ENCODE data around the gene TMEM214.

The TMEM214 gene

DNA sequence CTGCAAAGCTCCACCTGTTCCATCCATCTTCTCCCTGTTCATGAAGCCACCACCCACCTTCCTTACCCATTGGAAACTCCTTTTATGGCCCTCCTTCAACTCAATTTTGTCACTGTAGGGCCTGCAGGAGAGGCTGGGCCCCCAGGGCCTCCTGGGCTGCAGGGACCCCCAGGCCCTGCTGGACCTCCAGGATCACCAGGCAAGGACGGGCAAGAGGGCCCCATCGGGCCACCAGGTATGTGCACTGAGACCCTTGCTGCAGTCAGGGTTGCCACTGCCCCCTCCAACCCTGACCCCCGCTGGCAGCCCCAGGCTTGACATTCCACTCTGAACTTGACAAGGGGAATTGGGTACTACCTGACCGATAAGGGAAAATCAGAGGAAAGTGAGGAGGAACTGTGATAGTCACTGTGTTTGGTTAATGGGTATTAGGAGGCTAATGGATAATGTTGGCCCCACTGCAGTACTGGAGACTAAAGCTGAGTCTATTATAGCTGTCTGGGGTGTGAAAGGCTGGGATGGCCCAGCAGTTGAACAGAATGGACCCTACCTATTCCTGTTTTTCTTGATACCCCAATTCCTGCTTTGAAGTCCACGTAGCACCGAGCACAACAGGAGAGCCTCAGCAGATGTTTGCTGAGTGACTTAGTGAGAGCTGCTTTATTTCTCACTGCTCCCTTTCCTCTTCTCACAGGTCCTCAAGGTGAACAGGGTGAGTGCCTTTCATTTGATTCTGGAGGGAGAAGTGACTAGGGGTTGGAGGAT lies 51.7 kb downstream of the TMEM214 start:
- no peak for DNase-seq (ENCODE audit: low read depth, low spot score)

DNA sequence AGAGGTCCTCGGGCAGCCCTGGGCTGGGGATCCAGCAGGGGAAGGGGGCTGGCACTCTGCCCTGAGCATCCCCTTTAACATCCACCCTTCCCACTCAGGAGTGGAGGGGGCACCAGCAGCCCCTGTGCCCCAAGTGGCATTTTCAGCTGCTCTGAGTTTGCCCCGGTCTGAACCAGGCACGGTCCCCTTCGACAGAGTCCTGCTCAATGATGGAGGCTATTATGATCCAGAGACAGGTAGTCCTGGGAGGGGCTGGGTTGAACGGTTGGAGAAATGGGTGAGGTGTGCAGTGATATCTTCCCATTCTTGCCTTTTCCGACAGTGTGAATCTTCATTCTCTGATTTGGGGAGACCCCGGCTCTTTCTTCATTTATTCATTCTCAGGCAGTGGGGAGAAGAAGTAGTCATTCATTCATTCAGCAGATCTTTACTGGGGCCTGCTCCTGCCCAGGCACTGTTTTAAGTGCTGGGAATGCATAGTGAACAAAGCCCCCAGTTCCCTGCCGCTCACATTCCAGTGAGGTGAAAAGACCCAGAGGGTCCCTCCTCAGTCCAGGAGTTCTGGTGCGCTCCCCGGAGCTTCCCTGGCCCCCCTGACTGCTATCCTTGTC lies 52.4 kb downstream of the TMEM214 start:
- no peak for DNase-seq (ENCODE audit: low read depth, low spot score)

DNA sequence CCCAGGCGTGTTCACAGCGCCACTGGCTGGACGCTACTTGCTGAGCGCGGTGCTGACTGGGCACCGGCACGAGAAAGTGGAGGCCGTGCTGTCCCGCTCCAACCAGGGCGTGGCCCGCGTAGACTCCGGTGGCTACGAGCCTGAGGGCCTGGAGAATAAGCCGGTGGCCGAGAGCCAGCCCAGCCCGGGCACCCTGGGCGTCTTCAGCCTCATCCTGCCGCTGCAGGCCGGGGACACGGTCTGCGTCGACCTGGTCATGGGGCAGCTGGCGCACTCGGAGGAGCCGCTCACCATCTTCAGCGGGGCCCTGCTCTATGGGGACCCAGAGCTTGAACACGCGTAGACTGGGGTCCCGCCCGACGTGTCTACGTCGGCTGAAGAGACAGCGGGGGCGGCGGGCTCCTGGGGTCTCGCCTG lies 52.9 kb downstream of the TMEM214 start:
- DNase-seq (ENCODE audit: low read depth, low spot score) = peak; percentile 78

DNA sequence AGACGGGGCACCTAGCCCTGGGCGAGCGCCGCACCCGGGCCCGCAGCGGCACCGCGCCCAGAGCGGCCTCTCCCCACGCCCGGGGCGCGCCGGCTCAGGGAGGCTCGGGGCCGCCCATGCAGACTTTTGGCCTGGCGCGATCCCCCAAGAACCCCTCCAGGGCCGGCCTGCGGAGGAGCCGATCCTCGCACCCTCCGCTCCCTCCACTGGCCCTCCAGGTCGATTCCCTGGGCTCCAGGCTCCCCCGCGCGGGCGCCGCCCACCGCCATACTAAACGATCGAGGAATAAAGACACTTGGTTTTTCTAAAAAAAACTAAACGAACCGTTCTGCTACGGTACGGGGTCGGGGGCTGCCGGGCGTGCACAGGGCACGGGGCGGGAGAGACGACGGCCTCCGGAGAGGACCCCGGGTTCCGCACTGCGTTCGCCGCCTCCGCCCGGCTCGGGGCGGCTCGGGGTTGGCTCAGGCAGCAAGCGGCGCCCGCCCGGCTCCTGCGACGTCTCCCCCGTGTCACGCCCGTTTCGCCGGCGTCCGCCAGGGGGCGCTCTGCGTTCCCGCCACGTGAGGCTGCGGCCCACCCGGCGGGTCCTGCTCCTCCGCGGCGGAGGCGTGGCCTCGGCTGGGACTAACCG lies 53.4 kb downstream of the TMEM214 start:
- DNase-seq (ENCODE audit: low read depth, low spot score) = peak; percentile 97

DNA sequence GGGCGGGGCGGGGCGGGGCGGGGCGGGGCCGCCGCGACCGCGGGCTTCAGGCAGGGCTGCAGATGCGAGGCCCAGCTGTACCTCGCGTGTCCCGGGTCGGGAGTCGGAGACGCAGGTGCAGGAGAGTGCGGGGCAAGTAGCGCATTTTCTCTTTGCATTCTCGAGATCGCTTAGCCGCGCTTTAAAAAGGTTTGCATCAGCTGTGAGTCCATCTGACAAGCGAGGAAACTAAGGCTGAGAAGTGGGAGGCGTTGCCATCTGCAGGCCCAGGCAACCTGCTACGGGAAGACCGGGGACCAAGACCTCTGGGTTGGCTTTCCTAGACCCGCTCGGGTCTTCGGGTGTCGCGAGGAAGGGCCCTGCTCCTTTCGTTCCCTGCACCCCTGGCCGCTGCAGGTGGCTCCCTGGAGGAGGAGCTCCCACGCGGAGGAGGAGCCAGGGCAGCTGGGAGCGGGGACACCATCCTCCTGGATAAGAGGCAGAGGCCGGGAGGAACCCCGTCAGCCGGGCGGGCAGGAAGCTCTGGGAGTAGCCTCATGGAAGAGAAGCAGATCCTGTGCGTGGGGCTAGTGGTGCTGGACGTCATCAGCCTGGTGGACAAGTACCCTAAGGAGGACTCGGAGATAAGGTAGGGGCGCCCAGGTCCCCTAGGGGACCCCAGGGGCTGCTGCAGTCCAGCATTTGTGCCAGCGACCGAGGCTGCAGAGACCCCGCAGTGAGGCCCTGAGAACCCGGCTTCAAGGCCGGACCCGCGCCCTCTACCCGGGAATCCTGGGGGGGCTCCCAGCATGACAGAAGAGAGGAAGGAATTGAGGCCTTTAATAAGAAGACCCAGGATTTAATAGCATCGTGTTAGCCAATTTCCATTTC lies 54.2 kb downstream of the TMEM214 start, which contains the start of gene KHK:
TSS of gene KHK (plus strand) at position 49 of the 870 bp plus-strand sequence. CDS start at position 537, 488 bp downstream.
- no peak for DNase-seq (ENCODE audit: low read depth, low spot score)

DNA sequence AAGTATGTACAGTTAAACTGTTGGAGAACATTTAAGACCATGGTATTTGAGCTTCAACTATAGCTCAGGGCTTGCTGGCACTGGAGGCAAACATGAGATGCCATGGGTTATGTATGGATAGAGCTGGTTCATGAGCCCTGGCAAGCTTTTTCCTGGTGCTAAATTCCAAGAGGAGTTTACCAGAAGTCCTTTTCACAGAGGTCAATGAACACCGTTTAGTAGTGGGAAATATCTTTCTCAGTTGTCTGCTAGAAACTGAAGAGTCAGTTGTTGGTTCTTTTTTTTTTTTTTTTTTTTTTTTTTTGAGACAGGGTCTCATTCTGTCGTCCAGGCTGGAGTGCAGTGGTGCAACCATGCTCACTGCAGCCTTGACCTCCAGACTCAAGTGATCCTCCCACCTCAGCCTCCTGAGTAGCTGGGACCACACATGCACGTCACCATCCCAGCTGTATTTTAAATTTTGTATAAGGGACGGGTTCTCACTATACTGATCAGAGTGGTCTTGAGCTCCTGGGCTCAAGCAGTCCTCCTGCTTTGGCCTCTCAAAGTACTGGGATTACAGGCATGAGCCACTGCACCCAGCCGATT lies 55.2 kb downstream of the TMEM214 start:
- DNase-seq (ENCODE audit: low read depth, low spot score) = no peak

DNA sequence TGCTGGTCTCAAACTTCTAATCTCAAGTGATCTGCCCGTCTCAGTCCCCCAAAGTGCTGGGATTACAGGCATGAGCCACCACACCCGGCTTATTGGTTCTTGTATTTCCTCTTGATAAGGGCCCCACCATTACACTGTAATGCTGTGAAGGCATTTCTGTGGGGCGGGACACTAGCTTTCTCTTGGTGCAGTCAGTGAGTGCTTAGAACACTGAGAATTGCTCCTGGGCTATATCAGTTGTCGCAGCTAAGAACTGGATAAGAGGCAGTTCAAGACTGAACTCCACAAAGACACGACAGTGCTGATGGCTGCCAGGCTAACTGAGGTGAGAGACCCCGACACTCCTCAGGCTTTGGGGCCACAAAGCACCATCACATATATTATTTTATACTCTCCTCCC lies 55.9 kb downstream of the TMEM214 start:
- DNase-seq (ENCODE audit: low read depth, low spot score) = no peak

DNA sequence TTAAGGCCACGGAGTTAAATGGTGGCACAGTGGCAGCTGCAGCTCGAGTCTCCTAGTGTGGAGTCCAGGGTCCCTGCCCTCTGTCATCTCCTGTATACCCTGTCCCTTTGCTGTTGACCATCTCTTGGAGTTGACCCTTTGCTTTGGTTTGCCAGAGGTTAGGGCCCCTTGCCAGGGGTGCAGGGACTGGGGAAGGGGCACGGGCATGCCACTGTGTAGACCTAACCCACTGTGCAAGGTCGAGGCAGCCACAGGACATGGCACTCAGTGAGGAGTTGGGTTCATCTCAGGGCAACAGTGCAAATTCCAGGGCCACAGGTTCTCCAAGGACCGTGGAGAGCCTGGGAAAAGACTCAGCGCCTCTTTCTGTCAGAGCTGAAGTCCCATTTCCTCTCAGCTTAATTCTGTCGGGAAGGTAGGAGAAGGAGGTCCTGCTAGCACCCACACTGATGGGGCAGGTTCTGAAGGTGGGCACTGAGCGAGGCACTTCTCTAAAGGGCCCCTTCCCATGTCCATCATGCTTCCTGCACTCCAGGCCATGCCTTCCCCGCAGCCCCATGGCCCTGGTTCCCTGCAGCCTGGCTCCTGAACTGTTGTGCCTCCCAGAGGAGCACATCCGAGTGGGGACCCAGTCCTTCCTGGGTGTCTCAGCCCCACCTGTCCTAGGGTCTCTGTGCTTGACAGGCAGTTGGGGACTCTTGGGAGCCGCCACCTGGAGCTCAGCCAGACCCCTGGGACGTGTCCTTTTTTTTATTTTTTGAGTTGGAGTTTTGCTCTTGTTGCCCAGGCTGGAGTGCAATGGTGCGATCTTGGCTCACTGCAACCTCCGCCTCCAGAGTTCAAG lies 56.6 kb downstream of the TMEM214 start:
- no peak for DNase-seq (ENCODE audit: low read depth, low spot score)
